Activated CD4-positive, alpha-beta T cell treated with anti-CD3 and anti-CD28 coated beads for 1 hour (primary cell): ENCODE data around the gene SUCLG2.

Experiments
- DNase-seq: peaks from one replicate; pipeline ENCODE4 v3.0.0-alpha.2; 2020

Gene SUCLG2

DNA sequence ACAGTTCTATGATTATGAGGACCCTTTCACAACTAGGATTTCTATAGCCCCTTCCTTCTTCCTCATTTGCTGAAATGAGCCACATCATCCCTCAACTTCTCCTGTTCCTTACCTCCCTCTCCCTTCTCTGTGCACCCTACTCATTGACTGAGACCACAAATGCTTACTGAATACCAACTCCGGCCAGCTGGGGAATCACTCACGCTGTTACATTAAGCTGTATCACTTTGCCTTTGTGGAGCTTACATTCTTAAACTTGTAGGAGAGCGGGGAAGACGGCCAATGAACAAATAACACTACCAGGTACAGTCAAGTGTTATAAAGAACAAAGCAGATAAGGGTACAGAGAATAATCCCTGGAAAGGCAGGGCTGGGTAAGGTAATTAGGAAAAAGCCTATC, 5.7 kb downstream of the SUCLG2 start:
- DNase-seq: no peak

DNA sequence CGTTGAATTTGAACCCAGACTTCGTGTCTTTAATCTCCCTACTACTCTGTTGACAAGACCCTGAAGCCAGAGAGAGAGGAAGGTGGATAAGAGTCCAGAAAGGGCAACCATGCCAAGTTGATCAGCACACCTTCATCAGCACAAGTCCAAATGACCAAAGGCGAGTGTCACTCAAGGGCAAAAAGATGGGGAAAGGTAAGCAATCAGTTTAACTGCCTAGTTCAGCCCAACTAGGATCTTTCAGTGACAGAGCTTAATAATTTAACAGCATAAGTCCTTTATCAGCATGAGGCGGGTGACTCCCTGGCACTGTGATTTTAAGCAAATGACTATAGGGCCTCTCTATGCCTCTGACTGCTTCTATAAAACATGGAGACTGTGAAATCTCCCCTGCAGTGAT, 6.2 kb downstream of the SUCLG2 start:
- DNase-seq: no peak

DNA sequence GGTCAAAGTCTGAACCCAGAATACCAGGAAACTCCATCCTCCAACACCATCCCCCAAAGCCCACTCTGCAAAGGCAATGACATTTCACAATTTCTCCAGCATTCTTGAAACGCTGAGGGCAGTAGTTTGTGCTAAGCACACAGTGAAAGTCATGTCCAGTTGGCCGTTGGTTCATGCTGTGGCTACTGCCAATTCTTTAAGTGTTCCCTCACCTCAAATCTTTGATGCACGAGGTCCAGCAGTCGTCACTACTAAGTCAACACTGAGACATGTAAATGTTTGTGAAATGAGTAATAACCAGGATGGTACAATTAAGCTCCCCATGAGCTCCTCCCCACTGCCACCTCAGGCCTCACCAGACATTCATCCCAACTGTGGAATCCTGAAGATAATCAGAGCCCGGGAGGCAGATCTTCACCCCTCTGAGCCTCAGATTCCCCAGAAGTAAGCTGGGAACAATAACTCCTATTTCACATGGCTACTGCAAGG, 7.0 kb downstream of the SUCLG2 start:
- DNase-seq: no peak

DNA sequence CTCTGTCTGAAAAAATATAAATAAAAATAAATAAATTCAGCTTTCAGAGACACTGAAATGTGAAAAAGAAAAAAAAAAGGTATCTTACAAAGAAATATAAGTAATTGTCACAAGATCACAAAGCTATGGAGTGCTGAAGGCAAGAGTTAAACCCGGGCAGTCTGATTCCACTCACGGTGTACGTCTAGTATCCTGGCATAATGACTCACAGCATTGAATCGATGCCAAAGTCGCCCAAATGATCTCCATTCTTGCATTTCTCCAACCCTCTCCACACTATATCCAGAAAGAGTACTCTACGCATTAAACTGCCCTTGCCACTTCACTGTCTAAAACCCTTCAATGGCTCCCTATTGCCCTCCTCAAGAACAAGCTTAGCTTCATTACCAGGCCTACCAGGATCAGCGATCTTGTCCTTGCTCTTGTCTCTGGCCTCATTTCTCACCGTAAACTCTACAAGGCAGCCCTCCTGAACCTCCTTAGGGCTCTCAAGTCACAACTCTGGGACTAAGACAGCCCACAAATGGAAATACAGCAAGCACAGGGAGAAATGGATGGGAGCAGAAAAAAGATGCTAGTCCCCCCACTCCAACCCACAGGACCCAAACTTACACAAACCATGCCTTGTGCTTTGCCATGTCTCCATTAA, 7.7 kb downstream of the SUCLG2 start:
- DNase-seq: no peak

DNA sequence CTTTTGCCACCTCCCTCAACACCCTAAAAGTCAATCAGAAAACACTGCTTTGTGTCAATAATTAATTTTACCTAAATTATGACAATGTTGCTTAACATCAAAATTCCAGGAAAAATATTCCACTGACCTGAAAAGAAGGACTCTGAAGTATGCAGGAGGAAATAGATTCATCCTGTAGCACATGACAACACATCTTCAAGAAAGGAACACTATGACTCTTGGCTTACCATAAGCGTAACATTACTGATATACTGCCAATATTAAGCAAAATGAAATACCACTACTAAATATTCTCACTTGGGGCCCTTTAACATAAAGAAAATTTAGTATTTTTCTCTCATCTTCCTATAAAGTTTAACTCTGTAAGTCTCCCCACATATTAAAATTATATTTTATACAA, 9.6 kb downstream of the SUCLG2 start:
- DNase-seq: no peak

DNA sequence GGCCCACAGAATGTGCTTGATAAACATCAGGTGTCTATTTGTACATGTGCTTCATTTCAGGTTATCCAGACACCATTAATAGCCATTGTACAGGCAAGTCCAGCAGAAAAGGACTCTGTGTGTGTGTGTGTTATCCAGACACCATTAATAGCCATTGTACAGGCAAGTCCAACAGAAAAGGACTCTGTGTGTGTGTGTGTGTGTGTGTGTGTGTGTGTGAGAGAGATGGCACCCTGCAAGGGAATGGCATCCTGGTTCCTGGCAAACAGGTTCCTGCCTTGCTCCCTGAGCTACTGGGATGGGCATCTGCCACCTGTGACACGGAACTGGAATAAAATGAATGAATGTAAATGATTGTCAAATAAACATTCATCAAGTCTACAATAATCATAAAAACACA, 11.7 kb downstream of the SUCLG2 start:
- DNase-seq: no peak

DNA sequence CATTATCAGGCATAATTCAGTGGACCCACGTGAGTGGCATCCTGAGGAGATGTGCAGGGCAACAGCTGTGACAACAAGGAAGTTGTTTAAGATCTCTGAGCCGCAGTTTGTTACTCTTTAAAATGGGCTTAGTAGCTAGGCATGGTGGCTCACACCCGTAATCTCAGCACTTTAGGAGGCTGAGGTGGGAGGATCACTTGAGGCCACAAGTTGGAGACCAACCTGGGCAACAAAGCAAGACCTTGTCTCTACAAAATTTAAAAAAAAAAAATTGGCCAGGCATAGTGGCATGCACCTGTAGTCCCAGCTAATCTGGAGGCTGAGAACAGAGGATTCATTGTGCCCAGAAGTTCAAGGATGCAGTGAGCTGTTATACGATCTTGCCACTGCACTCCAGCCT, 12.2 kb downstream of the SUCLG2 start:
- no peak for DNase-seq

DNA sequence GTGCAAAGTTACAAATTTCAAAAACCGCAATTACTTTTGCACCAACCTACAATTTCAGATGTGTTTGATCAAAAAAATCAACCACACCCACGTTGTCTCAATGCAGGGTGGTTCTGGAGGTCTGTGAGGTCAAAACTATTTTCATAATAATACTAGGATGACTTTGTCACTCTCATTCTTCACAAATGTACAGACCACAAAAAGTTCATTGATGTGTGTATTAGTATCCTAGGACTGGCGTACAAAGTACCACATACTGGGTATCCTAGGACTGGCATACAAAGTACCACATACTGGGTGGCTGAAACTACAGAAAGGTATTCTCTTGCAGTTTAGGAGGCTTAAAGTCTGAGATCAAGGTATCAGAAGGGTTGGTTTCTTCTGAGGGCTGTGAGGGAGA, 13.0 kb downstream of the SUCLG2 start:
- no peak for DNase-seq

DNA sequence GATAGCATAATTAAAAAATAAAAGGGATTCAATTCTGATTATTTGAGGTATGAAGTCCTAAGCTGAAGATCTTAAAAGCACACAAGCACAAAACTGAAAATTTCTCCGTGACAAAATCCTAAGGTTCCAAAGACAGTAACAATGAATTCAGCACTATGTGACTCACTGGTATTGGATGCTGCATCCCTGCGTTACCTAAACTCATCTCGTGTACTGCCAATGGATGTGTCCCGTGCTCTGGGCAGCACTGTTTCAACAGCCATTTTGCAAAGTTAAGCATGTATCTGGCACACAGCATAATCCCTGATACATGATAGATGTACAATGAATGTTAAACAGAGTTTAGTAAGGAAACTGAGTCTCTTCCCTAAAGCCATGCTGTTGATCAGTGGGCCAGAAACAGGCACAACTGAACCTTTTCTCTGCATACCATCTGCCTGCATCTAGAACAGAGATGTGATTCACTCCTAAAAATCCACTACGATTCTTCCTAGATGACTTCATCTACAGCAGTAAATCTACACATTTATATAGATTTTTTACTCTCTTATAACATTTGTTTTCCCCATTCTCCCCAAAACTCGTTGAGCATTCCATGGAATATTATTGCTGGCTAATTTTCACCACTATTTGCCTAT, 14.3 kb downstream of the SUCLG2 start:
- no peak for DNase-seq

DNA sequence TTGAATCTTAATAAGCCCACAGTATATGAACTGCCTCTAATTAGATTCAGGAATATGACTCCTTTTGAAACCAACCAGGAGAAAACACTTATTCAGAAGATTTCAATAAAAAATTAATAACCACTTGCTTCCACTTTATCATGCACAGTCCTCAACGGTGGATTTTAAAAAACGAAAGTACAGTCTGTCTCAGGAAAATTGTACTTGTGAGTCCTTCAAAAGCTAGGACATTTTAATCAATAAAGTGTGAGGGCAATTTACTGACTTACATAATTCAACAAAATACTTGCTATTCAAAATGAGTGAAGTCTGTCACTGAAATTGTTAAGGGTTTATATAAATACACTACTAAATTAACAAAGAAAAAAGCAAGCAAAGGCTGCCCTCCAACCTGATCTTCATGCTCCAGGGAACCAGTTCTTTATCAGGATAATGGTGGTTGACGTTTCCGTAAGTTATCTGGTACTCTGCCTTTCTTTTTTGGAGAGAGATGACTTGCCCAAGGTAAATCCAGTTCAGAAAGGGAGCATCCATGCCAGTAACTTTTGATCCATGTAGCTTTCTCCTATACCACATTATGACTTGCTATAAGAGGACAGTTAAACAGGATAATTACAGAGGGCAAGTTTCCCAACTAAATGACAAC, 17.0 kb downstream of the SUCLG2 start:
- no peak for DNase-seq

DNA sequence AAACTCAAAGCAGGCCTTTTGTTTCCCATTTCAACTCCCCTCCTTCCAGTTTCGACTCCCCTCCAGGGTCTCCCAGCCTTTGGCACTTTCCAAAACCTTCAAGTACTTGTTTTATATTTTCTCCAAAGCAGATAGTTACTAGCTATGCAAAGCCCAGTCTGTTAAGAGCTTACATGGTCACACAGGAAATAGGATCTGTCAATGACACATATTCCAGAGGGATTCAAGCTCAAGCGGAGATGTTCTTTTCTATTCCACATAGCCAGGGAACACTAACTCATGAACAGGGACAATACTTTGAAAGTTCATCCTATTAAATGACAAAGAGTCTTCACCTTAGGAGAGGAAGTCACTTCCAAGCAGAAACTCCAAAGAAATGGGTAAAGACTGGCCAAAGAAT, 18.6 kb downstream of the SUCLG2 start:
- DNase-seq: no peak

DNA sequence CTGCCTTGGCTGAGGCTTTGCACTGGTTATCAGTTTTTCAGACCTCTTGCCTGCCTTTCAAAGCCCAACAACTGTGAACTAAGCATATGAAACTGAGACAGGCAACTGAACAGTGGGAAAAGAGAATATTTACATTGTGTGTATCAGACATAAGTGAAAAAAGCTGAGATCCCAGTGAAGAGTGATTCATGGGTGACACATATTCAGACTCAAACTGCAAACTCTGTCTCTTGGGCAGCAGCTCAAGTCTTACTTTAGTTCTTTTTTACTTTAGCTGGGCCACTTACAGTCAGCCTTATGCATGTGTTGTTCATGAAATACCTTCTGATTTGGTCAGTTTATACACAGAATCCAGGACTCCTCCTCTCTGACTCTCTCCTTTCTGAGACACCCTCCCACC, 19.2 kb downstream of the SUCLG2 start:
- DNase-seq: no peak

DNA sequence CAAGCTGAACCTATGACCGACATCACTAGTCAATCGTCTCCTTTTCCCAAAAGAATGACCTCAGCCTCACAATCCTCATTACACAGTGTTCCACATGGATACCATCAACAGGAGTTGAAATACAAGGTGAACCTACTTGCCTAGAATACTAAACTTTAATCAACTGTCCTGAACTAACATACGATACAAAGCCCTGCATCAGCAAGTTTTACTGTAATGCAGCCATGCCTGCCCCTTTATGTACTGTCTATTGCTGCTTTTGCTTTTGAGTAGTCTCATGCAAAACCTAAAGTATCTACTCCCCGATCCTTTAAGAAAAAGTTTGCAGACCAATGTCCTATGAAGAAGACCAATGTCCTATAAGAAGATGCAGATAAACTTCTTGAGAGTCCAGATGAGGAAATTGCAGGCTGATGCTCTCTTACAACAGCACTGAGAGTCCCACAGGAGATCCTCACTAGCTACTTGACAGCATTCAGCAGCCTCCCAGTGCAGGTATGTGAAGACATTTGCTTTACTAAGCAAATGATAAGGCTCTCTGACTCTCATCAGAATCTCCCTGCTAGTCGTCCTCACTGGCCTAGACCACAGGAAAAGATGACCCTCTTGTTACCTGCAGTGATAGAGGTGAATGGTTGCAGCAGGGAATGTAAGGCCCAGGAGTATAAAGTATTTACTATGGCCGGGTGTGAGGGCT, 23.6 kb downstream of the SUCLG2 start:
- no peak for DNase-seq

DNA sequence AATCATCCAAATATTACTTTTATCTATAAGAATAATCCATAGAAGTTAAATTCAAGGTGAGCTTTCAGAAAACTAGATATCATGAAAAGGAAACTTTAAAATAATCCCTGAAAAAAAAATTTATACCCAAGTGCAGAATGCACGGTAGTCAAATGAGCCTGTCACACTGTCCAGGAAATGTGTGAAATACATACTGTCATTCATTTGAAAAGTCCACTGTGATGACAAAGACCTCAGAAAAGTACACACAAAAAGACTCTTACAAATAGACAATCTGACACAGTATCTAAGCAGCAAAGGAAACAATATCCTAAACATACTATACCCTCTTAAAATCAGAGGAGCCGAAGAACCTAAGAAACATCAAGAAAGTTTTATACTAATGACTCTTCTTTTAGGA, 29.7 kb downstream of the SUCLG2 start:
- no peak for DNase-seq

DNA sequence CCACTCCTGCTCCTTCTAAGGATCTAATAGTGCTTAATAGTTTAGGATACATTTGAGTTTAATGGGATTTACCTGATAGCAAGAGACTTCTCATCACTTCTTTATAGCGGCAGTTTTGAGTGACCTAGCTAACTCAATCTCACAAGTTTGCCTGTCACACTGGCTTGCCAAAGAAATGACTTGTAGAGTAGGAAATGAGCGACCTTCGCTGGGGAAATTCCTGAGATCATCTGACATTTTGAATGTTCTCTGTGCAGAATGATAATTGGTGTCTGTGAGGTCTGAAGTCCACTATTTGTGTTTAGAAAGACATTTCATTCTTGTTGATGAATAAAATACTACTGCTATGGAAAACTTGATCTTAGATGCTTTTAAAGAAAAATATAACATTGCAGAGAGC, 30.3 kb downstream of the SUCLG2 start:
- DNase-seq: no peak

DNA sequence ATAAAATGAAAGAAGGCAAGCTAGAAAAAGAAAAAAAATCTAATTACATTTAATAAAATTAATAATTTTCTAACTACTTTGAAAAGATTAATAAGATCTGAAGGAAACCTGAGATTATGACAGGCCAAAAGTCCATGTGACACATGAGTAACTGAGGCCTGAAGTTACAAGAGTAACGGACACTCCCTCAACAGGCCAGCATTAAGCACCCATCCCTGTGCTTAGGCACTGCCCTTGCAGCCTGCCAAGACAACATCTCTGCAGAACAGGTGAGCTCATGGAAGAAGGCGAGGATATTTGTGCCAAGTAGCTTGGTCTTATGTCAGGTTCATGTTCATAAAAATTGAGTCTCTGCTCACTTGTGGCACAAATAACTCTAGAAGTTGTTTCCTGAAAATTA, 31.8 kb downstream of the SUCLG2 start:
- no peak for DNase-seq

DNA sequence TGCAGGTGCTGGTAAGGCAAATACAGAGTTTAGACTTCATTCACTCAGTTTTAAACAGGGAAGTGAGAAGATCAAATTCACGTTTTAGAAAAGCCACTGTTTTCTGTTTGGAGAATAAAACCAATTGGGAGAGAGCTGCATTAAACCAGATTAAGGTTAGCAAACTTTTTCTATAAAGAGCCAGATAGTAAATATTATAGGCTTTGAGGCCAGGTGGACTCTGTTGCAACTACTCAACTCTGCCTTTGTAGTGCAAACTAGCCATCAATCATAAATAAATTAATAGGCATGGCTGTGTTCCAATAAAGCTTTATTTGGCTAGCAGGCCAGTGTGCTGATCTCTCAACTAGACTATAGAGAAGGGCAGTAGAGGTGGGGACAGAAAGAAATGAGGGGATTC, 33.5 kb downstream of the SUCLG2 start:
- DNase-seq: no peak

DNA sequence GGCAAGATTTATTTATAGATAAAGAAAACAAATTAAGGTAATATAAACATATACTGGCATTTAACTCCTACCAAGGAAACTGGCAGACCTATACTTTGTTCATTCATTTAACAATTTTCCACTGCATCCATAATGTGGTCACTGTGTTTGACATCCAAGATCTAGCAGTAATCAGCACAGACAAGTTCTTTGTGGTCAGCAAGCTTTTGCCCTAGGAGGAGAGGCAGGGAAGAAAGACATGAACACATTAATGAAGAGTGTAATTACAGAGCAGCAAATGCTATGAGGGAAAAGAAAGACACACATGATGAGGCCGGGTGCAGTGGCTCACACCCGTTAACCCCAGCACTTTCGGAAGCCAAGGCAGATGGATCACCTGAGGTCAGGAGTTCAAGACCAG, 34.4 kb downstream of the SUCLG2 start:
- DNase-seq: no peak

DNA sequence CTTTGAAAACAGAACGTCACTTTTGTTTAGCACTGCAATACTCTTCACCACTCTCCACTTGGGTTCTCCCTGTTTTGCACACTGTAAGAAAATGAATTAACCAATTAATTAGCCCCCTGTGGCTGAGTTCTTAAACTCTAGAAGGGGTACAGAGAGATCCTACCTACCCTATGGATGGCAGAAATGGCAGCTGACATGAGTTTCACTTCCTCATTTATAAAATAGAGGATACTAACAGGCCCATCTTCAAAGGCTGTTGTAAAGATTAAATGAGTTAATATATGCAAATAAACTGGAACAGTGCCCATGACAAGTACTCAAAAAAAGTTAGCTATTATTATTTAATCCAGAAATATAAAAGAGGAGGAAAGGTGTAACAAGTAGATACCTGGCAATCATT, 36.9 kb downstream of the SUCLG2 start:
- DNase-seq: no peak

DNA sequence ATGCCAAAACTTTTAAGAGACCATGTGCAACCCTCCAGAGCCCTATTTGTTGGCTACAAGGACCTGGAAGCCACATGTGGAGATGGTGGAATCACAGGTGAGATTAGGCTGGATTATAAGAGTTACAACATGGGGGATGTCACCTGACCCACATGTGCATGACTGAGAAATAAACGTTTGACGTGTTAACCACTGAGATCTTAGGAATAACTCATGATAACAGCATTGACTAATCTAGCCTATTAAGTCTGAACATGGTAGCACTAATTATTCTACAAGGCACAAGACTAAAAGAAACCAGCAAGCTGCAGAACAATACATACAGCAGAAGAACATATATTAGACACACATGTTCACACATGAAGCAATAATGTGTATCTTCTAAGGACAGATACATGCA, 38.4 kb downstream of the SUCLG2 start:
- DNase-seq: no peak

DNA sequence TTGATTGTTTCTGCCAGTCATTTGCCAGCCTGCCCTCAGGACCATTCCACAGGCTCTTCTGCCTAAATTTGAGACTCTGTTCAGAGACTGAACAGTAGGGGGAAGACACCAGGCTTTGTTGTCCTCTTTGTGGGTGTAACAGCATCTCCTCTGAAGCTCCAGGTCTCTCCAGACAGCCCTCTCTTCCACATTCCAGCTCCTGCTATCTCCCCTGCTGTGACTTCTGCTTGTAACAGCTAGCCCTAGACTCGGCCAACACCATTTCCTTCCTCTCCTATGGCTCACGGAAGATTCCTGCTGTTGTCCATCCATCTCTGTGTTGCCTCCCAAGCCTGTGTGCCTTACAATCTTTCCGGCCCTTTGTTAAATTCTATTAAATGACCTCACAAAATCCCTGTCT, 40.2 kb downstream of the SUCLG2 start:
- DNase-seq: no peak

DNA sequence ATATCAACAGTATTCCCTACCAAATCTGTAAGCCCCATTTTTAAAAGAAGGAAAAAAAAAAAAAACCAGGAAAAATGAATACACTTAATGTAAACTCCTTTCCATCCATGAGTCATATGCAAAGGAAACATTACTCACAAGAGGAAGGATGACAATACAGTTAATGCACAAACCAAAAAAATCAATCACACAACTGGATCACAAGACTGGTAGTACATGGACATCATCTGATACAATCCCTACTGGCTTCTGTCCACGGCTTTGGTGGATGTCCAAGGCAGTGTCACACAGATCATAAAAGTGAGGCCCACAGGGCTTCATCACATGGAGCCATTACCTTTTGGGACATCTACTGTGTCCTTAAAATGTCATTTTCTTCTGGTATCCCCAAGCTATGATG, 44.0 kb downstream of the SUCLG2 start:
- no peak for DNase-seq

DNA sequence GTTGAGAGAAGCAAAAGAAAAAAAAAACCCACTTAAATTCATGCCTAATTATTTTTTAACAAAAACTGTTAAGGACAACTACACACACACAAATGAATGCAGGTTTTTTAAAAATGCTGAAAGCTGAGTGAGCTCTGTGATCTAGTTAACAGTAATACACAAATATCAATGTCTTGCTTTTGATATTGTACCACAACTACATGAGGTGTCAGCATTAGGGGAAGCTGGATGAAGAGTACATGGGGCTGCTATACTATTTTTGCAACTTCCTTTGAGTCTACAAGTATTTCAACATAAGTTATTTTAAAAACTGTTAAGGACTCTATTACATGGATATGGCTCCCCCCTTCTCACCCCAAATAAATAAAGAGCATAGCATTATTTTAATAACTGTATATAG, 44.7 kb downstream of the SUCLG2 start:
- DNase-seq: no peak

DNA sequence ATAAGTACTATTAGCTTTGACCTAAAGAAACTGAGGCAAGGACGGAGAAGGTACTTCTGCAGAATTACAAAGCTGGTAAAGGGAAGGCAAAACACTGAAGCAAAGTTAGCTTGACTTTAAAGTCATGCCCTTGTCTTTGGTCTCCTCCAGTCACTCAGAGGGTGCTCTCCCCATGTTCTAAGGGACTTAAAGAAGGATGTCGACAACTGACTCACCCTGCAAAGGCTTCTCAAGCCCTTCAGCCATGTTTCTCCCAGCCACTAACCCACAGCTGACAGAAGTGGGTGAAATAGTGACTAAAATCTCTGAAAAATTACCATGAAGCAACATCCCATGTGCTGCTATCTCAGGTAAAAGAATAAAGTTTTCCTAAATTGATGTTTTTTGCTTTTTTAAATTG, 46.4 kb downstream of the SUCLG2 start:
- no peak for DNase-seq
